ENCODE results near the gene JOSD1. TPM values are rescaled to one million over a fixed set of nuclear protein-coding genes. Genes with fewer than 3 reads are reported as not detected.
A peak's percentile ranks its signal among the peaks of the same experiment; 100 is the strongest.

Gene JOSD1
- total and polyA plus RNA-seq, 2 donors: 25.7 to 27.8 TPM

DNA sequence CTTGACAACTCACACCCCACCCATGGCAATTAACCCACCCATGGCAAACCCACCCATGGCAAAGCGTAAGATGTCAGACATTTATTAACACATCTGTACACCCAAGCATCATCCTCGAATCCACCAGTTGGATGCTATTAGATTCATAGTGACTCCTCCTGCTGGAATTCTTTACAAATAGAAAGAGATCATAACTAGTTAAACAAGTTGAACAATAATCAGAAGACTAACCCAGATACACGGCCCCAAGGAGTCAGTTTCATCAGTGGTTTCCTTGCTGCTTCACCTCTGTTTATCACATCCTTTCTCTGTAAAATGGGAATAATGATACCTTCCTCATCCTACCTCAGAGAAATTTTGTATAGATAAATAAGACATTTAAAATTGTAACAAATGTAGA, 10.1 kb upstream of the JOSD1 start:
- H3K9me3 ChIP-seq (ENCODE audit: control insufficient read depth in 2 of 2, insufficient read depth in 1 of 2, low read length in 1 of 2): no peaks in the 10 kb centered on the region
- DNase-seq (ENCODE audit: low read depth in 6 of 9, low spot score in 9 of 9): no peak
- peaks cover 19 to 36% of the 10 kb centered on the region in 2 donors for H3K36me3 ChIP-seq (ENCODE audit: control insufficient read depth in 2 of 2, insufficient read depth in 2 of 2, low read length in 1 of 2)
- 97% methylated on average over 3 of the region's 3 CpGs for WGBS
- no peaks in the 10 kb centered on the region for H3K27me3 ChIP-seq (ENCODE audit: control insufficient read depth in 2 of 2, insufficient read depth in 1 of 2, low read length in 1 of 2)
- peaks cover 14 to 23% of the 10 kb centered on the region in 2 donors for H3K4me1 ChIP-seq (ENCODE audit: control insufficient read depth in 2 of 2, insufficient read depth in 2 of 2, low read length in 2 of 2)
- H3K4me3 ChIP-seq (ENCODE audit: low read length in 2 of 2): no peak overlapping the region
- no peak overlapping the region for H3K27ac ChIP-seq (ENCODE audit: low read depth in 1 of 2, low read length in 1 of 2)

DNA sequence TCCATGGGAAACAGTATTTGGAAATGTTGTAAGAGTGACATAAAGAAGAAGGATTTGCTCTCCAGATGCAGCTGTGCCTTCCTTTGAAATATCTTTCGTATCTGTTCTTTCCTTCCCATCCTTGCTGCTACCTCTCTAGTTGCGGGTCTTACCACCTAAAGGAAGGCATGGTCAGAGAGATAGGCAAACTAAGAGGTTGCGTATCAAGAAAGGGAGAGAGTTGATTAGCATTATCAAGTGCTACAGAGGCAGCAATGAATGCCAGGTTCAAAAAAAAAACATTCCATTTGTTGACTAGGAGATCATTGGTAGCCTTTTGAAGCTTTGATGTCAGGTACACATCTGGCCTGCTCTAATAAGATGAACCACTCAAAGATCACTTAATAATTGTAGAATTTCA, 9.6 kb upstream of the JOSD1 start:
- Histone ChIP-seq H3K27ac (ENCODE audit: low read depth in 1 of 2, low read length in 1 of 2) (no peak overlapping the region), H3K9me3 (ENCODE audit: control insufficient read depth in 2 of 2, insufficient read depth in 1 of 2, low read length in 1 of 2) (no peaks in the 10 kb centered on the region), H3K4me3 (ENCODE audit: low read length in 2 of 2) (no peak overlapping the region), H3K4me1 (ENCODE audit: control insufficient read depth in 2 of 2, insufficient read depth in 2 of 2, low read length in 2 of 2) (peaks cover 14 to 23% of the 10 kb centered on the region in 2 donors), H3K36me3 (ENCODE audit: control insufficient read depth in 2 of 2, insufficient read depth in 2 of 2, low read length in 1 of 2) (peaks cover 14 to 31% of the 10 kb centered on the region in 2 donors), H3K27me3 (ENCODE audit: control insufficient read depth in 2 of 2, insufficient read depth in 1 of 2, low read length in 1 of 2) (no peaks in the 10 kb centered on the region)
- WGBS: 97% methylated on average over 3 of the region's 3 CpGs
- DNase-seq (ENCODE audit: low read depth in 6 of 9, low spot score in 9 of 9): no peak

DNA sequence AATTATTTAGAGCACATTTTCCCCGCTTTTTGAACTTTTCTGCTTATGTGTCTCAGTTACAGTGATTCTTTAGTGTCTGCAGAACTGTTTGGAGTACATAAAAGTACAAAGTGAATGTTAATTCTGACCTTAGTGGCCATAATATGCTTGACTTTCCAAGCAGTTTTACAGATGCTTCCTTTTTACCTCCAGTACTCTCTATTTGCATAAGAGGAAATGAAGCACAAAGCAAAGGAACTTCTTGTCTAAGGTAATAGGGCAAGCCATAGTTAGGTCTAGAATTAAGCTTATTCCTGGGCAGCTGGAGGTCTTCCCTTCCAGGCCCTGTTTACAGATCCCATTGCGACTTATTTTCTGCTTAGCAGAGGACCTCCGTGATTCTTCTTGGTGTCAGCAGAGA, 8.6 kb upstream of the JOSD1 start:
- Histone ChIP-seq H3K36me3 (ENCODE audit: control insufficient read depth in 2 of 2, insufficient read depth in 2 of 2, low read length in 1 of 2) (peaks cover 9 to 24% of the 10 kb centered on the region in 2 donors), H3K27me3 (ENCODE audit: control insufficient read depth in 2 of 2, insufficient read depth in 1 of 2, low read length in 1 of 2) (no peaks in the 10 kb centered on the region), H3K4me3 (ENCODE audit: low read length in 2 of 2) (no peak overlapping the region), H3K9me3 (ENCODE audit: control insufficient read depth in 2 of 2, insufficient read depth in 1 of 2, low read length in 1 of 2) (no peaks in the 10 kb centered on the region), H3K27ac (ENCODE audit: low read depth in 1 of 2, low read length in 1 of 2) (no peak overlapping the region), H3K4me1 (ENCODE audit: control insufficient read depth in 2 of 2, insufficient read depth in 2 of 2, low read length in 2 of 2) (peaks cover 21 to 33% of the 10 kb centered on the region in 2 donors)
- DNase-seq (ENCODE audit: low read depth in 6 of 9, low spot score in 9 of 9): no peak
- 96% methylated on average over 3 of the region's 3 CpGs for WGBS

DNA sequence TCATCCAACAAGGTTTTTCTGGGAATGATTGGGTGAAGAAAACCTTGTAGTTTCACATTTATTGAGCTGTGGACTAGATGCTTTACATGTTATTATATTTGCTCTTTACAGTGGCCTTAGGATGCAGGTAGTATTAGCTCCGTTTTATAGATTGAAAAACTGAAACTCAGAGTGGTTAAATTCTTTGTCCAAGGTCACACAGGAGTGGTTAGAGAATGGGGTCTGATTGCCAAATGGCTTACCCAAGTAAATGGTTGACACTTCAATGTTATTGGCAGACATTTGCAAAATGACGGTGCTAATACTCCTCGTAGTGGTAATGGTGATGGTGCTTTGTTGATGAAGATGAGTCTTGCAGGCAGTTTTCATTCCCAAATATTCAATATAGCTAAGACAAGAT, 7.2 kb upstream of the JOSD1 start:
- Histone ChIP-seq H3K9me3 (ENCODE audit: control insufficient read depth in 2 of 2, insufficient read depth in 1 of 2, low read length in 1 of 2) (no peaks in the 10 kb centered on the region), H3K4me3 (ENCODE audit: low read length in 2 of 2) (no peak overlapping the region), H3K27ac (ENCODE audit: low read depth in 1 of 2, low read length in 1 of 2) (no peak overlapping the region), H3K27me3 (ENCODE audit: control insufficient read depth in 2 of 2, insufficient read depth in 1 of 2, low read length in 1 of 2) (no peaks in the 10 kb centered on the region), H3K4me1 (ENCODE audit: control insufficient read depth in 2 of 2, insufficient read depth in 2 of 2, low read length in 2 of 2) (peaks cover 21 to 33% of the 10 kb centered on the region in 2 donors), H3K36me3 (ENCODE audit: control insufficient read depth in 2 of 2, insufficient read depth in 2 of 2, low read length in 1 of 2) (peaks cover 9 to 24% of the 10 kb centered on the region in 2 donors)
- 99% methylated on average over 3 of the region's 3 CpGs for WGBS
- DNase-seq (ENCODE audit: low read depth in 6 of 9, low spot score in 9 of 9): no peak

DNA sequence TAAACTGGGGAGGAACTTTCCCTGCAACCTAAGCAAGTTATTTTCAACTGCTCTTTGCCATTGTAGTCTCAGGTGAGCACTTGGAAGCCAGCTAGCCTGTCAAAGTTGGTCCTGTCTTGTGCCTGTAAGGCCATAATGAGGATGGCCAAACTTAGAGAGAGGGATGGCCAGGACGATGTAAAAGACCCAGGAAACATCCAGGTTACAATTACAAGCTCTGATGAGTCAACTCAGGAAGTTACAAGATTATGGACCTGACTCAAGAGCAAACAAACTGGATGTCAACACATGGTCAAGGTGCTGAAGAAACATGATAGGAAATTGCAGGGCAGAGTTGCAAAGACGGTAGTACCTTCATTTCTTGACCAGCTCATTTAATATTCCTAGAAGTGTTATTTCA, 6.6 kb upstream of the JOSD1 start:
- Histone ChIP-seq H3K36me3 (ENCODE audit: control insufficient read depth in 2 of 2, insufficient read depth in 2 of 2, low read length in 1 of 2) (peaks cover 4 to 21% of the 10 kb centered on the region in 2 donors), H3K4me1 (ENCODE audit: control insufficient read depth in 2 of 2, insufficient read depth in 2 of 2, low read length in 2 of 2) (peaks cover 21 to 33% of the 10 kb centered on the region in 2 donors), H3K9me3 (ENCODE audit: control insufficient read depth in 2 of 2, insufficient read depth in 1 of 2, low read length in 1 of 2) (no peaks in the 10 kb centered on the region), H3K27me3 (ENCODE audit: control insufficient read depth in 2 of 2, insufficient read depth in 1 of 2, low read length in 1 of 2) (no peaks in the 10 kb centered on the region), H3K4me3 (ENCODE audit: low read length in 2 of 2) (peak overlapping the region; percentile 78 to 93), H3K27ac (ENCODE audit: low read depth in 1 of 2, low read length in 1 of 2) (peak overlapping the region in 1 of 2 donors; percentile 74)
- 78% methylated on average over 2 of the region's 2 CpGs for WGBS
- DNase-seq (ENCODE audit: low read depth in 6 of 9, low spot score in 9 of 9): no peak

DNA sequence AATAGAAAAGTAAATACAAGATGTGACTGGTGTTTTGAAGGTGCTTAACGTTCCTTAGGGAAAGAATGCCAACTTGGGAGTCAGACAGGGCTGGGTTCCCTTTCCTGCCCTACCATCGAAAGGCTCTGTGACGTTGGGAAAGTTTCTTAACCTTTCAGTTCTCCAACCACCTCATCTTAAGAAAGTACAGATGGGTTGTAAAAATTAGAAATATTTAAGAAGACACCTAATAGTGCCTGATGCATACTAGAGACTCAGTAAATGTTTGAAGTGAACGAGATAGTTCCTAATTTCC, 6.1 kb upstream of the JOSD1 start:
- Histone ChIP-seq H3K36me3 (ENCODE audit: control insufficient read depth in 2 of 2, insufficient read depth in 2 of 2, low read length in 1 of 2) (peaks cover 0 to 16% of the 10 kb centered on the region in 2 donors), H3K27me3 (ENCODE audit: control insufficient read depth in 2 of 2, insufficient read depth in 1 of 2, low read length in 1 of 2) (no peaks in the 10 kb centered on the region), H3K4me3 (ENCODE audit: low read length in 2 of 2) (peak overlapping the region; percentile 78 to 93), H3K9me3 (ENCODE audit: control insufficient read depth in 2 of 2, insufficient read depth in 1 of 2, low read length in 1 of 2) (no peaks in the 10 kb centered on the region), H3K4me1 (ENCODE audit: control insufficient read depth in 2 of 2, insufficient read depth in 2 of 2, low read length in 2 of 2) (peaks cover 21 to 33% of the 10 kb centered on the region in 2 donors), H3K27ac (ENCODE audit: low read depth in 1 of 2, low read length in 1 of 2) (peak overlapping the region in 1 of 2 donors; percentile 74)
- WGBS: 6% methylated on average over 4 of the region's 4 CpGs
- no peak for DNase-seq (ENCODE audit: low read depth in 6 of 9, low spot score in 9 of 9)

DNA sequence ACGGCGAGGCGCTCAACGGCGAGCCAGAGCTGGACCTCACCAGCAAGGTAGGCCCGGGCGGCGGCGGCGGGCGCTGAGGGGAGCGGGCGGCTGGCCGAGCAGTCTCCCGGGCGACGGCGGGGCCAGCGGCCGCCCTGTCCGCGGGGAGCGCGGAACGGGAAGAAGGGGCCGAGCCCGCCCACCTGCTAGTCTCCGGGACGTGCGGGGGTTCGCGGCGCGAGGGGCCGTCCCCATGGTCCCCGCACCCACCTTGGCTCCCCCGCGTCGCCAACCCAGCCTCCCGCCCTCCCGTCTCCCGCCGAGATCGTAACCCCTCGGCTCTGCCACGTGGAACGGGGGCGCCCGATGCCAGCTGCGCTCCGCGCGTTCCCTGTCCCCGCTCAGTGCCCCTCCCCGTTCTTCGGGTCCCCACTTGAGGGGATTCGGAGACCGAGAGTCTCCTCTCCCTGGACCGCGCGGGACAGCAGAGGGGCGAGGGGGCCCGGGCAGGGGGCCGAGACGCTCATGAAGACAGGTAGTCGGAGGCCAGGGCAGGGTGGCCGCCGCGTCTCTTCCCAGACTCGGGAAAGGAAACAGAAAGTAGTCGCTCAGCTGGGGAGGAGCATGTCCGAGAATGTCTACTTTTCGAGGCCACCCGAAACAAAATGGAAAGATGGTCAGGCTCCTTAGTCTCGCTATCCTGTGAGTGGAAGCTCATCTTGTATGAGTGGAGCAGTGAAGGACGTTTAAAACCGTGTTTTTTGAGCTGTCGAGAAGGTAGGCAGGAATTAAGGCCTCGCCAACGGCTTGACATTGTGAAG, 5.6 kb upstream of the JOSD1 start:
- Histone ChIP-seq H3K9me3 (ENCODE audit: control insufficient read depth in 2 of 2, insufficient read depth in 1 of 2, low read length in 1 of 2) (no peaks in the 10 kb centered on the region), H3K36me3 (ENCODE audit: control insufficient read depth in 2 of 2, insufficient read depth in 2 of 2, low read length in 1 of 2) (peaks cover 0 to 16% of the 10 kb centered on the region in 2 donors), H3K27me3 (ENCODE audit: control insufficient read depth in 2 of 2, insufficient read depth in 1 of 2, low read length in 1 of 2) (no peaks in the 10 kb centered on the region), H3K4me1 (ENCODE audit: control insufficient read depth in 2 of 2, insufficient read depth in 2 of 2, low read length in 2 of 2) (peaks cover 25 to 39% of the 10 kb centered on the region in 2 donors), H3K27ac (ENCODE audit: low read depth in 1 of 2, low read length in 1 of 2) (peak overlapping the region; percentile 74 to 89), H3K4me3 (ENCODE audit: low read length in 2 of 2) (peak overlapping the region; percentile 78 to 93)
- under 1% methylated on average over 80 of the region's 80 CpGs for WGBS
- peak in 4 of 9 donors; percentile 16 to 47 (median 36) for DNase-seq (ENCODE audit: low read depth in 6 of 9, low spot score in 9 of 9)

DNA sequence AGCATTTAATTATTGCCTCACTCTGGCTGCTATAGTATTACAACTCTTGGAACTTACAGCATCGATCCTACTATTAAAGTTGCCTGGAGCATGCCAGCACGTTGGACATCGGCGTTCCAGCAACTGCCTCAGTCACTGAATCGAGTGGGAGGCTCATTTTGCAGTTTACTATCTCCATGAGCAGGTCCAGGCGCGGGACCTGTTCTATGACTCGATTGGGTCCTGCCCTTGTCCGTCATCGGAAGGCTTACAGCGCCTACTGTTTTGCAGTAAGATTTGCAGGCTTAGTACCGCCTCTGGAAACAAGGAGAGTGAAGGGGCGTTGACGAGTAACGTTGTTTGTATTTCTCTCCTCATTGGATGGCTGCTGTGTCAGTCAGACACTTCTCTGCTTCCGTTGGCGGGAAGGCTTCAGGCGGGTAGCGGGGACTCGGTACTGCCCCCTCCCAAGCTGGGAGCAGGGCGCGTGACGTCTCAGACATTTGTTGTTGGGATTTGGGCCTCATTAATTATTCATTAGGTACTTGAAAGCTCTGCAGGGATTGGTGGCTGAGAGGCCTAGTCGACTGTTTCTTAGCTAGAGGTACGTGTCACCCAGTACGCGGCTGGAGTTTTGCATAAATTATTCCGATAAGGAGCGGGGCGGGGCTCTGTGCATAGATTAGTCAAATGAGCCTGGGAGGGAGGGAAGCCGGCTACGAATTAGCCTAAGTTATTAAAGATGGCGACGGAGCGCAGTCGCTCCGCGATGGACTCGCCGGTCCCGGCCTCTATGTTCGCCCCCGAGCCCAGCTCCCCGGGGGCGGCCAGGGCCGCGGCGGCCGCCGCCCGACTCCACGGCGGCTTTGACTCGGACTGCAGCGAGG, 4.7 kb upstream of the JOSD1 start, which contains the start of gene GTPBP1:
Gene GTPBP1 (plus strand): TSS at position 710 of the 866 bp plus-strand sequence. CDS start 12 bp downstream, at position 722.
- WGBS: under 1% methylated on average over 55 of the region's 55 CpGs
- Histone ChIP-seq H3K36me3 (ENCODE audit: control insufficient read depth in 2 of 2, insufficient read depth in 2 of 2, low read length in 1 of 2) (peaks cover 0 to 11% of the 10 kb centered on the region in 2 donors), H3K27ac (ENCODE audit: low read depth in 1 of 2, low read length in 1 of 2) (peak within 1 kb of the TSS; percentile 89 to 90), H3K9me3 (ENCODE audit: control insufficient read depth in 2 of 2, insufficient read depth in 1 of 2, low read length in 1 of 2) (no peaks in the 10 kb centered on the region), H3K27me3 (ENCODE audit: control insufficient read depth in 2 of 2, insufficient read depth in 1 of 2, low read length in 1 of 2) (no peaks in the 10 kb centered on the region), H3K4me3 (ENCODE audit: low read length in 2 of 2) (peak within 1 kb of the TSS; percentile 78 to 93), H3K4me1 (ENCODE audit: control insufficient read depth in 2 of 2, insufficient read depth in 2 of 2, low read length in 2 of 2) (peaks cover 25 to 41% of the 10 kb centered on the region in 2 donors)
- DNase-seq (ENCODE audit: low read depth in 6 of 9, low spot score in 9 of 9): peak; percentile 99 to 100 (median 100)

Data from thymus (tissue), 11 donors.